HG03159 (cell line): ENCODE results near the gene ACADS.

Experiments
- ATAC-seq: cut with Tn5 transposase; IDR thresholded peaks from one replicate; pipeline ENCODE4 v1.9.1; 2021; ENCODE audit warnings: mild to moderate bottlenecking, moderate library complexity; ENCODE audit not compliant: unreplicated experiment

The ACADS gene

DNA sequence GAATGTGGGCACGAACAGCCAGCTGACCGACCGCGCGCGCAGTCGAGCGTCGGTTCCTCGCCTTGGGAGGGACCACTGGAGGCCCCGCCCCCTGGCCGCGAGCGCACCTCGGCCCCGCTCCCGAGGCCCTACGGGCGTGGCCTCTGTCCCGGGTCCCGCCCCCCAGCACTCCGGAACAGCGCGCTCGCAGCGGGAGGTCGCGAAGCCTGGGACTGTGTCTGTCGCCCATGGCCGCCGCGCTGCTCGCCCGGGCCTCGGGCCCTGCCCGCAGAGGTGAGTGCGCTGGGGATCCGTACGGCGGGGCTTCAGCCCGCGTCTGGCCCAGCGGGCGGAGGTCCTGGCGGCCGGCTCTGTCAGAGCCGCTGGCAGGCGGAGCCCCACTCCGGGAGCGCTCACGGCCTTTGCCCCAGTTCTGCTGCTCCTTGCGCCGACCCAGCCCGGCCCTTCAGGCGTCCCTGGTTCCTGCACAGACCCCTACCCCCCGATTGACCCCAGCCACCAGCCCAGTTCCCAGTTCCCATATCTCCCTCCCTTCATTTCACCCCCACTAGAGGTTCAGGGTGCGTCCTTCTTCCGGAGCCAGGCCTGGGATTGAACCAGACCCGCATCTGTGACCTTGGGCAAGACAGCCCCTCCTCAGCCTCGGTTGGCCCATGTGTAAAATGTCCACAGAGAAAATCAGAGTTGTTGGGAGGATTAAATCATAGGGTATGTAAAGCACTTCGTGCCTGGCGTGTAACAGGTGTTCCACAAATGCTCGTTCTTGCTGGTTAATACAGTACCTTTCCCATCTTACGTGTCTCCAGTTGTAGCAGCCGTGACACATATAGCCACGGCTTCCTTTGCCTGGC is at the start of gene ACADS:
ACADS (plus strand) TSS at position 168 of the 851 bp plus-strand sequence; CDS start at position 228, 60 bp downstream.
- peak; percentile 96 for ATAC-seq

DNA sequence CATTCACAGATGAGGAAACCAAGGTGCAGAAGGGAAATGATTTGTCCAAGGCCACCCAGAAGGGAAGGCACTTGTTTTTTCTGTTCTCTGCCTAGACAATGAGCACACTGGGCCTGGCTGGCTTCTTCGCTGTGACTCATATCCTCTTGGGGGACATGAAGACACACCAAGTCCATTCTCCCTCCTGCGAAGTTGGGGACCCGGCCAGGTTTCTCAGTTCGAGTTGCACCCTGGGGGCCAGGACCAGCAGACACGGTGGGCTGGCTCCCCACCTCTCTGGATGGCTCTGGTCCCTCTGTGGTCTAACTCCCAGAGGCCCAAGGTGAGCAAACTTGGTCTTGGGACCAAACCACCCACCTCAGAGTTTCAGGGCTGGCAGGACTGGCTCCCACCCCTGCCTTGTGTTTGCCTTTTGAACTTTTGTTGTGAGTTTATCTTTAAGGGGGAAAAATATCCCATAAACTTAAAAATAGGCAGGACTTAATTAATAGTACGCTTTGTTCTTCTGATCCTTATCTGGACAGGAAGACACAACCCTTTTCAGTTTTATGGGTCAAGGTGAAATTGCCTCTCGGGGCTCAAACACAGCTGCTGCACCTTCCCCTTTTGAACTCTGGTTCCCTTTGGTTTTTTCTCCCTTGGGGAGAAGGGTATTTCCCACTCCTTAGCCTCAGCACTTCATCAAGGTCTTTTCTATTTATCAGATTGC is 47.7 kb upstream of the ACADS start:
- ATAC-seq = peak; percentile 66

DNA sequence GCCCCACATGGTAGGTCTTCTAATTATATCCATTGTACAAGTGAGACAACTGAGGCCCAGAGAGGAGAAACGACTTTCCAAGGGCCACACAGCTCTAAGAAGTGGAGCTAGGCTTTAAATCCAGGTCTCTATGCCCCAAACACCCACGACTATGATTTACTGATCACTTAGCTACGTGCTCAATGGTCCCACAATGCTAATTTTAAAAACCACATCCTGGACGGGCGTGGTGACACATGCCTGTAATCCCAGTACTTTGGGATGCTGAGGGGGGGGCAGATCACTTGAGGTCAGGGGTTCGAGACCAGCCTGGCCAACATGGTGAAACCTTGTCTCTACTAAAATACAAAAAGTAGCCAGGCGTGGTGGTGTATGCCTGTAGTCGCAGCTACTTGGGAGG is 47.1 kb upstream of the ACADS start:
- ATAC-seq = no peak

- ATAC-seq = no peak
Measured at GRCh38 chr12:120680165-120680738, 45.4 kb upstream of the ACADS start.

- peak; percentile 0 for ATAC-seq
Measured at GRCh38 chr12:120684523-120684932, 41.1 kb upstream of the ACADS start.

GRCh38 chr12:120685522-120685921 is 40.1 kb upstream of the ACADS start:
- ATAC-seq = no peak

- ATAC-seq = peak; percentile 66
Measured at GRCh38 chr12:120686151-120686689, 39.4 kb upstream of the ACADS start.

DNA sequence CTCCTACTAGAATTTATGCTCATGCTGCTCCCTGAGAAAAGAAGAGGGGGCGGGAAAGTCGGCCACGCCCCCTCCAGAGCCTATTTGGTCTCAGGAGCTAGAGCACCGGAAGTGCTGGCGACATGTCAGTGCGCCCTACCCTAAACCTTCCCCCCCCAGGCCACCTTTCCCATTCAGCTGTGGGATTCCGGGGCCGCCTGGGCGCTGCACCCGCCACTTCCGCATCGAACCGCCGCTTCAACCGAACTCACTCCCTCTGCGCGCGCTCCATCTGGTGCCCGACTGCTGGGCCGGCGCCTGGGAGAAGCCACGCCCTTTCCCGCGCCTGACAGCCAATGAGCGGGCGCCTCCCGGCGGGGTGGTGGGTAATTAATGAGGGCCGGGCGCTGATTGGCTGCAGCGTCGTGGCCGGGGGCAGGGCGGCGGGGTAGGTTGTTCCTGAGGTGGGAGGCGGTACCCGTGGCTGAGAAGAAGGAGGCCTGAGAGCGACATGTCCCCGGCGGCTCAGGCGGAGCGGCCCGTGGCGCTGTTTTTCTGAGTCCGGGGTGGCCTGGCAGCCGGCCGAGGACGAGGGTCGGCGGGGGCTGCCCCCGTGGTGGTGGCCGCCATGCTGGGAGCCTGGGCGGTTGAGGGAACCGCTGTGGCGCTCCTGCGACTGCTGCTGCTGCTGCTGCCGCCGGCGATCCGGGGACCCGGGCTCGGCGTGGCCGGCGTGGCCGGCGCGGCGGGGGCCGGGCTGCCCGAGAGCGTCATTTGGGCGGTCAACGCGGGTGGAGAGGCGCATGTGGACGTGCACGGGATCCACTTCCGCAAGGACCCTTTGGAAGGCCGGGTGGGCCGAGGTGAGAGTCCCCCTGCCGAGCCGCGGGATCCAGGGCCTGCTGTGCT is 38.7 kb upstream of the ACADS start, which contains the start of gene MLEC:
MLEC (plus strand) TSS at position 460 of the 888 bp plus-strand sequence; CDS start at position 608, 148 bp downstream.
- ATAC-seq = peak; percentile 60

DNA sequence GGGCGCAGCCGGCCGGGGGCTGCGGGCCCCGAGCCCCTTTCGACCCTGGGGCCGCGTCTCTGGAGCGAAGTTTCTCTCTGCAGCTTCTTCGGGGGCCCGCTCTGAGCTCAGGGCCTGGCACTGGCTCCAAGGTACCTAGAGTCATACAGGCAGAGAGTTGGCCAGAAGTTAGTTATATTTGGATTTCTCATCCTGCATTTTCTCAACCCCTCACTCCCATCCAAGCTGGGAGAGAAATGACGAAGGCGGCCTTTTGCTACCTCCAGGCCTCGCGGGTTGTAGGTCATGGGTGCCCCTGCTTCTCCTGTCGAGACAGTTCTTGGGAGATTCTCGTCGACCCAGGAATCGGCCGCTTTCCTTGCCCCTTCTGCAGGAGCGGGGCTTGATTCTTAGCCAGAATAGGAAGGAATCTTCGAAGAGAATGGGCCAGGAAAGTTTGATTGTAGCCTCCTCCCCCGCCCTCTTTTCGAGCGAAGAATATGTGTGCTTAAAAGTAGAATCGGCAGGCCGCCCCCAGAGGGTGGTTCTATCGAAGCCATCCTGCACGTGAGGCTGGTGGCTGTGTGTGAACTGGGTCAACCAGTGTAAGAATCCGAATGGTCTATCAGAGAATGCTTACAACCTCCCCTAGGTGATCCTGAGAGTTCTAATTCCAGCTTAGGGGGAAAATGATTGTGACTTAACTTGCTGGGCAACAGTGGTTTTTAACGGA is 37.9 kb upstream of the ACADS start:
- no peak for ATAC-seq

GRCh38 chr12:120688527-120689071 is 37.0 kb upstream of the ACADS start:
- no peak for ATAC-seq

DNA sequence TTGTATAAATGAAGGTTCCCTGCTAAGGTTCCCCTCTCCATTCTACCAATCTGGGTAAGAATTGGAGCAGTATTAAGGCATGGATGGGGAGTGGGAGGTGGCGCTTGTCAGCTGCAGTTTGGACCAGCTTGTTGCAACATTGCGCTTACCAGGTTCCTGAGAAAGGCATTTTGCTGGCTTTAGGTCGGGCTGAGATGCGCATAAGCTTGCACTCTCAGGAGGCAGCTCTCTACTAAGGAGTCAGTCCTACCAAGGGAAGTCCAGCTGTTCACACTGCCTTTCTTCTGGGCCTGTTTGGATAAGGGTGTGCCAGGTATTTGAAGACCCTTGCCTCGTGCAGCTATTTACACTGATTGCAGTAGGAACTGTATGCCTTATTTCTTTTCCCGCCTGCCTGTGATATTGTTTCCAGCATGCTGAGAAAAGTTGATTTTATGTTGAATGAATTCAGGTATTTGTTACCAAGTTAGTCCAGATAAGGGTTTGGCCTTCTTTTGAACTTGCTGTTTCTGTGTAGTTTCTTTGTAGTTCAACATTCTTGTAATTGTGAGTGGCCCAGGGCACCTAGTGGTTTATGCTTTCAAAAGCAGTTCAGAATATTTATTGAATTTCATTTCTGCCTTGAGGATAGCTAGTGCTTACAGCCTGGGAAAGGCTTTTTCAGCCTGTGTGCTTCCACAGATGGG is 36.1 kb upstream of the ACADS start:
- ATAC-seq = no peak

- no peak for ATAC-seq
Measured at GRCh38 chr12:120690083-120690450, 35.6 kb upstream of the ACADS start.

- ATAC-seq = no peak
Measured at GRCh38 chr12:120690978-120691377, 34.6 kb upstream of the ACADS start.

GRCh38 chr12:120692524-120693033 is 33.0 kb upstream of the ACADS start:
- ATAC-seq = no peak

GRCh38 chr12:120693848-120694247 is 31.8 kb upstream of the ACADS start:
- no peak for ATAC-seq

DNA sequence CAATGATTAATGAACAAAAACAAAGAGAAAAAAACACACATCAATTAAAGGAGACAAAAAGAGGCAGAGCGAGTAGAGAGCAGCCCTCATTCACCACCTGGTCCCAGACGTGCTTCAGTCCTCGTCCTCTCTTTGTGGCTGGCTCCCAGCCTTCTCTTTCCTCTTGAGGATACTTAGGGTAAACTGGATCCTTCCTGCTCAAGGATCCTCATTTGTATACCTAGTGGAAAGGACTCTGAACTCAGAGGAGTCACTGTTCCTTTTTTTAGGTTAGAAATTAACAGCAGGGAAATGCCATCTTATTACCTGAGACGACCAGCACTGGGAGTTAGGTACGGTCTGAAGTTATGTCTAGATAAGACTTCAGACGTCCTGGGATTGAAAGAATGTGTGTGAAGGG is 29.0 kb upstream of the ACADS start:
- no peak for ATAC-seq

DNA sequence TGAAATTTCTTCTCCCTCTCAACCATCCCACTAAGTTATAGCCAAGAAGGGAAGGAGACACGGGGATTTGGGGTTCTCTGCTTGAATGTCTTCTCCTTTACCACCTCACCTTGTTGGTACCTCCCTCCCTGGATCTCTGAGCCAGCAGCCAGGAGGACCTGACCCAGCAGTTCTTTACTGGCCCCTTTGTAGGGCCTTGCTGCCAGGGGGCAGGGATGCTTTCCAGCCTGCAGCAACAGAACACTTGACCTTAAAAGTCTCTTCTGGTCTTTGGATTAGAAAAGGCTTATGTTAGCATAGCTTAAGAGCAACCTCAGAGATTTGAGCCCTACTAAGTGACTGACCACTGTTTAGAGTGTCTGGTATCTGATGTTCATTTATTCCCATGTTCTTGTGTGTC is 28.3 kb upstream of the ACADS start:
- no peak for ATAC-seq

DNA sequence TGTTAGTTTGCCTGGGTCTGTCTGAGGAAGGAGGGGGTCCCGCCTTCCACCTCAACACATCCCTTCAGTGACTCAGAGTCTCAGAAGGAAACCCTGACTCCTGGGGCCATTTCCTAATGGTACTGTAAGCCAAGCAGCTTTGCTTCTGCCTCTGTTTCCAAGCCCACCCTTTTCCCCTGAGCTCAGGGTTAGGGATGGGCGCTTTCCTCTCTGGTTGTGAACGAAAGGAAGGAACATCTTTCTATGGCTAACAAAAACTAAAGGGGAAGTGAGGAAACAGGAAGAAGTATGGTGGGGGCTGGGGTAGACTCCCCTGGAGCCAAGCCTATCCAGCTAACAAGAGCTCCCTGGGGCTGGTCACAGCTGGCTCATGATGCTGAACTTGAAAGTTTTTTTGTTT is 27.0 kb upstream of the ACADS start:
- ATAC-seq = no peak

- ATAC-seq = no peak
Measured at GRCh38 chr12:120699553-120699952, 26.1 kb upstream of the ACADS start.
